ENCODE results near the gene MCM5.

DNA sequence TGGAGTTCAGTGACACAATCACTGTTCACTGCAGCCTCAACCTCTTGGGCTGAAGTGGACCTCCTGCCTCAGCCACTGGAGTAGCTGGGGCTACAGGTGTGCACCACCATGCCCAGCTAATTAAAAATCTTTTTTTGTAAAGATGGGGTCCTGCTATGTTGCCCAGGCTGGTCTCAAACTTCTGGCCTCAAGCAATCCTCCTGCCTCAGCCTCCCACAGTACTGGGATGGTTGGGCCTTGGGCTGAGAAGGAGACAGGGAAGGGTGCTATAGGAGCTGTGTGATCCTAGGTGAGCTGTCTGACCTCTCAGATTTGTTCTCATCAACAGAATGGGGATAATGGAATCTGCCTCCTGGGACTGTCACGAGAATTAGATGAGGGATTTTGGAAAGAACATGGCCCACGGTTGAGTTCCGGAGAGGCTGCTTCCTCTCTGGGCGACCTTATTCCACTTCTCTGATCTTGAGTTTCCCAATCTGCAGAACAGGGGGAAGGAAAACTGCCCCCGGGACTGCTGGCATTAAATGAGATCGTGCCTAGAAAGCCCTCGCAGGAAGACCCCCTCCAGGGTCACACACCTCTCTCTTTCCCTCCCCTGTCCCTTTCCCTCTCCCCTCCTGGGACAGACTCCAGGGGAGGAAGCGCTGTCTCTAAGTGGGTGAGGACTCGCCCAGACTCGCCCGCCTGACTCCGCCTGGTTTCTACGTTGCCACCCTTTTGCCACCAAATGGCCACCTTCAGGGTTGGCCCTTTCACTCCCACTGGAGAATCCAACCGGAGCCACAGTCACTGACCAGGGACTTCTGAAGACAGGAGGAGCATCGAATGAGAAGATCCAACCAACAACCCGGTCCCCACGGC is 50.1 kb downstream of the MCM5 start:
- no peak for TF ChIP-seq CTCF (IDR thresholded peaks at IDR 0.05; ENCODE audit: insufficient read depth, low read depth, low read length)
- TF ChIP-seq EZH2 (IDR thresholded peaks at IDR 0.05; ENCODE audit: insufficient read depth, low read length), result no peak
